Natural killer cell (primary cell): Measurements from ENCODE around the gene EHD1. TPM values are rescaled to one million over a fixed set of nuclear protein-coding genes. Genes with fewer than 3 reads are reported as not detected.
A peak's percentile ranks its signal among the peaks of the same experiment; 100 is the strongest.

ENCODE experiments used
- ATAC-seq, 3 donors: fragments of 150-1000 bp in 2 of 3; fragments of 200-7000 bp in 1 of 3; cut with Tn5 transposase; 1 replicate in 1 of 3; 2 replicates in 2 of 3; pipeline ENCODE4 v1.10.0; 2021; ENCODE audit warnings: mild to moderate bottlenecking in 2 of 3, moderate library complexity in 2 of 3
- DNase-seq, 2 donors: peaks; one replicate each; pipeline versions ENCODE4 v3.0.0 to v3.0.0-alpha.2; 2013 to 2021; ENCODE audit warnings: mixed read lengths in 1 of 2
- H3K27ac ChIP-seq: one replicate; pipeline ENCODE4 v1.5.1; 2013; ENCODE audit warnings: mild to moderate bottlenecking, low read length
- H3K27me3 ChIP-seq: one replicate; pipeline ENCODE4 v1.6.1; 2013; ENCODE audit warnings: low read length; ENCODE audit not compliant: control insufficient read depth, insufficient read depth
- H3K36me3 ChIP-seq: one replicate; pipeline ENCODE4 v1.6.1; 2013; ENCODE audit warnings: low read length; ENCODE audit not compliant: control insufficient read depth, insufficient read depth
- H3K4me1 ChIP-seq: one replicate; pipeline ENCODE4 v1.6.1; 2013; ENCODE audit warnings: low read length; ENCODE audit not compliant: control insufficient read depth, insufficient read depth
- H3K4me3 ChIP-seq: one replicate; pipeline ENCODE4 v1.5.1; 2013; ENCODE audit warnings: low read length
- H3K9me3 ChIP-seq: one replicate; pipeline ENCODE4 v1.6.1; 2013; ENCODE audit warnings: low read length; ENCODE audit not compliant: control insufficient read depth, insufficient read depth
- H3K27ac Mint-ChIP-seq, 2 donors: one replicate each; pipeline ENCODE4 v1.8.0; 2022; ENCODE audit warnings: mild to moderate bottlenecking in 2 of 2, mixed read lengths in 2 of 2, moderate library complexity in 1 of 2
- H3K27me3 Mint-ChIP-seq, 2 donors: one replicate each; pipeline ENCODE4 v1.8.0; 2022; ENCODE audit warnings: low read depth in 2 of 2, mixed read lengths in 2 of 2
- H3K36me3 Mint-ChIP-seq: one replicate; pipeline ENCODE4 v1.8.0; 2022; ENCODE audit warnings: mixed read lengths
- H3K4me1 Mint-ChIP-seq, 2 donors: one replicate each; pipeline ENCODE4 v1.8.0; 2022; ENCODE audit warnings: mixed read lengths in 2 of 2
- H3K4me3 Mint-ChIP-seq: one replicate; pipeline ENCODE4 v1.8.0; 2022; ENCODE audit warnings: mild to moderate bottlenecking, moderate library complexity, mixed read lengths
- H3K9me3 Mint-ChIP-seq, 2 donors: one replicate each; pipeline ENCODE4 v1.8.0; 2022; ENCODE audit warnings: mixed read lengths in 2 of 2
- CTCF ChIP-seq: fragments of 200-600 bp; IDR thresholded peaks from one replicate; pipeline ENCODE4 v1.8.0; 2022; ENCODE audit warnings: antibody characterized with exemption
- WGBS: methylation state at CpG from one replicate; pipeline ENCODE4 v1.1.7; 2013; ENCODE audit warnings: missing lambda C conversion rate; ENCODE audit not compliant: insufficient coverage; 5-methylcytosine and 5-hydroxymethylcytosine counted together
- intact Hi-C: fragments of 100-400 bp; cut with micrococcal nuclease; formaldehyde crosslinking; loops from one replicate; pipeline ENCODE4 v1.14.2; 2022
- total RNA-seq, 4 donors: library from RNA; stranded (reverse); fragments of 120-200 nt in 1 of 4; gene quantifications; one replicate each; pipeline versions ENCODE4 v1.2.3 to v1.2.4, GENCODE V29; 2013 to 2022

The EHD1 gene
- total RNA-seq, 3 donors from 2014 or later (not counting 1 experiment from before 2014, with no cell fraction given) = 218 to 246 (median 225) TPM

- H3K27ac Mint-ChIP-seq = peak overlapping the region; percentile 63 to 76
- H3K9me3 Mint-ChIP-seq = no peaks in the 10 kb centered on the region
- no peak overlapping the region for H3K4me3 Mint-ChIP-seq
- whole genome bisulfite sequencing = 92% methylated on average over 14 of the region's 14 CpGs
- no peak for DNase-seq
- no peak for ATAC-seq
- H3K27me3 Mint-ChIP-seq = no peaks in the 10 kb centered on the region
- H3K4me1 ChIP-seq = peaks cover 20% of the 10 kb centered on the region
- intact Hi-C loops = no loop called here
- no peaks in the 10 kb centered on the region for H3K36me3 Mint-ChIP-seq
- no peaks in the 10 kb centered on the region for H3K9me3 ChIP-seq
- no peak overlapping the region for H3K27ac ChIP-seq
- TF ChIP-seq CTCF = no peak
- H3K36me3 ChIP-seq = peaks cover 35% of the 10 kb centered on the region
- H3K4me1 Mint-ChIP-seq = peaks cover 0 to 12% of the 10 kb centered on the region in 2 donors
- no peak overlapping the region for H3K4me3 ChIP-seq
- no peaks in the 10 kb centered on the region for H3K27me3 ChIP-seq
These were observed 18.1 kb upstream of the EHD1 start for GRCh38 chr11:64896448-64897022.

- Histone ChIP-seq H3K27ac (no peak overlapping the region), H3K27me3 (no peaks in the 10 kb centered on the region), H3K36me3 (peaks cover 26% of the 10 kb centered on the region), H3K4me3 (no peak overlapping the region), H3K9me3 (no peaks in the 10 kb centered on the region), H3K4me1 (peaks cover 17% of the 10 kb centered on the region)
- DNase-seq (no peak), ATAC-seq (peak in 1 of 3 donors; percentile 2)
- Mint-ChIP-seq H3K4me3 (no peak overlapping the region), H3K27me3 (no peaks in the 10 kb centered on the region), H3K4me1 (peaks cover 0 to 8% of the 10 kb centered on the region in 2 donors), H3K9me3 (no peaks in the 10 kb centered on the region), H3K27ac (peak overlapping the region in 1 of 2 donors; percentile 76), H3K36me3 (no peaks in the 10 kb centered on the region)
- intact Hi-C loops = loop anchor here (1.0 kb wide), 2 partner anchors 48 to 108 kb away; no protein-coding TSS in a partner anchor
- no peak for TF ChIP-seq CTCF
- WGBS = 87% methylated on average over 39 of the region's 39 CpGs
These were observed 16.5 kb upstream of the EHD1 start for GRCh38 chr11:64894812-64895452.

GRCh38 chr11:64894070-64894811 lies 15.8 kb upstream of the EHD1 start:
- Mint-ChIP-seq H3K4me1 (peaks cover 0 to 8% of the 10 kb centered on the region in 2 donors), H3K9me3 (no peaks in the 10 kb centered on the region), H3K36me3 (no peaks in the 10 kb centered on the region), H3K4me3 (no peak overlapping the region), H3K27ac (peak overlapping the region in 1 of 2 donors; percentile 58), H3K27me3 (no peaks in the 10 kb centered on the region)
- H3K4me1 ChIP-seq = peaks cover 17% of the 10 kb centered on the region
- peaks cover 23% of the 10 kb centered on the region for H3K36me3 ChIP-seq
- TF ChIP-seq CTCF = peak; percentile 79
- DNase-seq (peak; percentile 93 to 95), ATAC-seq (peak; percentile 75 to 87 (median 78))
- no peak overlapping the region for H3K27ac ChIP-seq
- no peak overlapping the region for H3K4me3 ChIP-seq
- no peaks in the 10 kb centered on the region for H3K9me3 ChIP-seq
- 47% methylated on average over 14 of the region's 14 CpGs for WGBS
- intact Hi-C loops = loop anchor here (1.0 kb wide), 2 partner anchors 47 to 107 kb away; no protein-coding TSS in a partner anchor
- no peaks in the 10 kb centered on the region for H3K27me3 ChIP-seq
